A549 treated with Mapracorat at 1 μM for 4 hours (cell line): ENCODE results near the gene P2RX3. TPM values are rescaled to one million over a fixed set of nuclear protein-coding genes. Genes with fewer than 3 reads are reported as not detected.

ENCODE experiments used
- total RNA-seq: library from RNA; stranded (reverse); fragments of 200-300 nt; extraction: Qiagen RNA extraction; gene quantifications from 5 replicates; pipeline ENCODE4 v1.2.3, GENCODE V29; 2022

The P2RX3 gene
- 0.10 to 0.29 TPM (median 0.18 TPM) in 5 replicates for total RNA-seq

GRCh38 chr11:57338142-57338541 lies at the start of gene P2RX3:
Gene P2RX3 (plus strand): TSS chr11:57338352. CDS start chr11:57338551, 199 bp downstream.

GRCh38 chr11:57324886-57325734 lies 13.0 kb upstream of the P2RX3 start, which contains the start of gene TNKS1BP1:
Gene TNKS1BP1 (minus strand): TSS chr11:57324952. CDS start chr11:57321885, 3,067 bp downstream.

GRCh38 chr11:57335343-57336110 lies 2.6 kb upstream of the P2RX3 start, which contains the start of gene SSRP1:
Gene SSRP1 (minus strand): TSS chr11:57335892. CDS start chr11:57335121, 771 bp downstream.

GRCh38 chr11:57380975-57381374 lies 42.8 kb downstream of the P2RX3 start, which contains the start of gene PRG3:
Gene PRG3 (minus strand): TSS chr11:57381150. CDS start chr11:57380708, 442 bp downstream.

GRCh38 chr11:57390535-57390934 lies 52.4 kb downstream of the P2RX3 start, which contains the start of gene PRG2:
Gene PRG2 (minus strand): TSS chr11:57390650. CDS start chr11:57389944, 706 bp downstream.

Other genes with a start within 250 kb of the P2RX3 start
- gene LRRC55, start 156.4 kb upstream of the P2RX3 start, total RNA-seq: not detected in 5 replicates
- 0.05 to 0.07 TPM in 2 of 5 replicates, not detected in the others for gene APLNR, start 101.1 kb upstream of the P2RX3 start, total RNA-seq
- gene TNKS1BP1, start 13.4 kb upstream of the P2RX3 start, total RNA-seq: 69.6 to 91.9 TPM (median 88.9 TPM) in 5 replicates
- gene SSRP1, start 2.5 kb upstream of the P2RX3 start, total RNA-seq: 202 to 254 TPM (median 221 TPM) in 5 replicates
- not detected in 5 replicates for gene PRG3, start 42.8 kb downstream of the P2RX3 start, total RNA-seq
- not detected in 5 replicates for gene PRG2, start 52.3 kb downstream of the P2RX3 start, total RNA-seq
- gene SLC43A3, start 88.8 kb downstream of the P2RX3 start, total RNA-seq: 0.26 to 0.55 TPM (median 0.45 TPM) in 5 replicates
- 49.0 to 100 TPM (median 88.4 TPM) in 5 replicates for gene RTN4RL2, start 122.2 kb downstream of the P2RX3 start, total RNA-seq
- 2.1 to 3.3 TPM (median 2.6 TPM) in 5 replicates for gene SLC43A1, start 177.3 kb downstream of the P2RX3 start, total RNA-seq
- gene TIMM10, start 192.4 kb downstream of the P2RX3 start, total RNA-seq: 146 to 173 TPM (median 158 TPM) in 5 replicates
- not detected in 5 replicates for gene SMTNL1, start 199.2 kb downstream of the P2RX3 start, total RNA-seq
- 34.7 to 42.5 TPM (median 39.8 TPM) in 5 replicates for gene UBE2L6, start 229.3 kb downstream of the P2RX3 start, total RNA-seq